Inflammatory macrophage treated with lipopolysaccharide for 4 hours (primary cell): ENCODE measurements around the gene UXS1.
"Not testable (repeated sequence)": the region's sequence is repeated elsewhere in the genome, so short reads cannot be mapped to it uniquely, and the experiment has no call there.

ENCODE experiments used
- DNase-seq: peaks from one replicate; pipeline ENCODE4 v3.0.0-alpha.2; 2020

UXS1 gene

DNA sequence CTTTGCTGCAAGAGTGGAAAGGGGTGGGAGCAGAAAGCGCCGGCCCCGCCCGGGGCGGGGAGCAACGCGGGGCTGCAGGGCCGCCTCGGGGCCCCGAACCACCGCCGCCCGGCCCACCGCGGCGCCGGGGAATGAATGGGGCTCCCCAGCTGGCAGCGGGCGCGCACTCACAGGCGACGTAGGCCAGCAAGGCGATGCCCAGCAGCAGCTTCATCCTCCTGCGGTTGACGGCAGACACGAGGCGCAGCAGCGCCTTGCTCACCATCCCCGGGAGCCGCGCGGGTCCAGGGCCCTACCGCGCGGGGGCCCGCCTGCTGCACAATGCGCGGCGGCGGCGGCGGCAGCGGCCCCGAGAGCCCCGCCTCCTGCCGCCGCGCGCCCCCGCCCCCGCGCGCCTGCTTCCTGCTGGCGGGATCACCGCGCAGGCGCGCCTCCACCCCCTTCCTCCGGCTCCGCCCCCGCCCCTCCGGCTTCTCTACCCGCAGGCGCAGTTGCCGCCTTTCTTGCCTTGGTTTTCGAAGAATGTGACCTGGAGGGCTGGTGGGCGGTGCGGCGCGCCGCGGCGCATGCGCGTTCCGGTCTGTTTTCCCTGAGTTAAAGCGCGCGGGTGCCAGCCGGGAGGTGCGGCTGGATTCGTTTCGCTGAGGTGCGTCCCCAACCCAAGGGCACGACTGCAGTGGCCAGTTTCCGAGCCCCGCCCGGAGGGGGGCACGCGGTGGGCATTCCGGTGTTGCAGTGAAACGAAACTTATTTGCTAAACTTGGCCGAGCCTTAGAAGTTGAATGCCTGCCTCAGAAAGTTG lies at the start of gene UXS1:
Gene UXS1 (minus strand): TSS at position 325 of the 802 bp plus-strand sequence. CDS start 60 bp downstream, at position 265.
- peak; percentile 99 for DNase-seq

DNA sequence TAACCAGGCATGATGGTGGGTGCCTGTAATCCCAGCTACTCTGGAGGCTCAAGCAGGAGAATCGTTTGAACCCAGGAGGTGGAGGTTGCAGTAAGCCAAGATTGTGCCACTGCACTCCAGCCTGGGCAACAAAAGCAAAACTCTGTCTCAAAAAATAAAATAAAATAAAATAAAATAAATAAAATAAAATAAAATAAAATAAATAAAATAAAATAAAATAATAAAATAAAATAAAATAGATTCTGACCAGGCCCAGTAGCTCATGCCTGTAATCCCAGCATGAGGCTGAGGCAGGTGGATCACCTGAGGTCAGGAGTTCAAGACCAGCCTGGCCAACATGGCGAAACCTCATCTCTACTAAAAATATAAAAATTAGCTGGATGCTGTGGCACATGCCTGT lies 45.4 kb upstream of the UXS1 start:
- not testable (repeated sequence) for DNase-seq

DNA sequence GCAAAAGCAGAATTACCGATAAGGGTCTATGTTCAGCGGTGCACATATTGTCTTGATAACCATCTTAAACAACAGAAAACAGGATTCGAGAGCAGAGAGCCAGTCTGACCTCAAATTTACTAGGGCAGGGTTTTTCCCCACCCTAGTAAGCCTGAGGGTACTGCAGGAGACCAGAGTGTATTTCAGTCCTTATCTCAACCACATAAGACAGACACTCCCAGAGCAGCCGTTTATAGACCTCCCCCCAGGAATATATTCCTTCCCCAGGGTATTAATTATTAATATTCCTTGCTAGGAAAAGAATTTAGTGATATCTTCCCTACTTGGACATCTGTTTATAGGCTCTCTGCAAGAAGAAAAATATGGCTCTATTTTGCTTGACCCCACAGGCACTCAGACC lies 41.3 kb upstream of the UXS1 start:
- not testable (repeated sequence) for DNase-seq

DNA sequence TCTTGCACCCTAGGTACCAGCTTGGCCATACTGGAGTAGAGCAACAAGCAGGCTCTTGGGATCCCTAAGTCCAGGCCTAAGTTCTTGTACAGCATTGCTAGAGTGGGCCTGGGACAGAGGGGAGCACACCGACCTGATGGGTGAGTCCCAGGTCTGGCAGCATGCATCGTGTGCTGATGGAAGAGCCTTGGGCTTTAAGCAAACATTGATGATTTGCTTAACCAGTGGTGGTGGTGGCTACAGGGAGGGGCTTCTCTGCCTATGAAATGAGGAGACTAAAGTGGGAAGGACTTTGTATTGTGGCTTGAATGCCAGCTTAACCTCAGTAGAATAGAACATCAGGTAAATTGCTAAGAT lies 39.2 kb upstream of the UXS1 start:
- no peak for DNase-seq

DNA sequence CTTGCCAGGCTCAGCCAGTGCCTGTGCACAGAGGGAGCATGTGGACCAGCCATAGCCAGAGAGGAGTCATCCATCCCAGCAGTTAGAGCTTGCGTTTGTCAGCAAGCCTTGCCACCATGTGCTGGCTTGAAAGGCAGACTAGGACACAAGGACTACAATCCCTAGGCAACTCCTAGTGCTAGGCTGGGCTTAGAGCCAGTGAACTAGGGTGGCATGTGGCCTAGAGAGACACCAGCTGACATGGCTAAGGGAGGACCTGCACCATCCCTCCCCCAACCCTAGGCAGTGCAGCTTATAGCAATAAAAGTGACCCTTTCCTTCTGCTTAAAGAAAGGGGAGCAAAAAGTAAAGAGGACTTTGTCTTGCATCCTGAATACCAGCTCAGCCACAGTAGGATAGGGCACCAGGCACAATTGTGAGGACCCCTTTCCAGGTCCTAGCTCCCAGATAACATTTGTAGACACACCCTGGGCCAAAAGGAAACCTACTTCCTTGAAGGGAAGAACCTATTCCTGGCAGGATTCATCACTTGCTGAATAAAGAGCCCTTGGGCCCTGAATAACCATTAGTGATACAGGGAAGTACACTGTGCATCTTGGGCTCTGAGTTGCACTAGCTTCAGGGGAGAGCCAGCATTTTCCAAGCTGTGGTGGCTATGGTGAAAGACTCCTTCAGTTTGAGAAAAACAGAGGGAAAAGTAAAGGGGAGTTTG lies 38.7 kb upstream of the UXS1 start:
- no peak for DNase-seq

DNA sequence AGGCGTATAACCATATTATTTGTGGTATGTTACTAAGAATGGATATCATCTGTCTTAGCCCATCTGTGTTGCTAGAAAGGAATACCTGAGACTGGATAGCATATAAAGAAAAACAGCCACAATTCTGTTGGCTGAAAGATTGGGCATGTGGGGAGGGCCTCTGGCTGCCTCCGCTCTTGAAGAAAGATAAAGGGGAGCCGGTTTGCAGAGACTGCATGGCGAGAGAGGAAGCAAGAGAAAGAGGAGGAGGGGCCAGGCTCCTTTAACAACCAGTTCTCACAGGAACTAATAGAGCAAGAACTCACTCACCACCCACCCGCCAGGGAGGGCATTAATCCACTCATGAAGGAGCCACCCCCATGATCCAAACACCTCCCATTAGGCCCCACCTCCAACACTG lies 29.2 kb upstream of the UXS1 start:
- no peak for DNase-seq

DNA sequence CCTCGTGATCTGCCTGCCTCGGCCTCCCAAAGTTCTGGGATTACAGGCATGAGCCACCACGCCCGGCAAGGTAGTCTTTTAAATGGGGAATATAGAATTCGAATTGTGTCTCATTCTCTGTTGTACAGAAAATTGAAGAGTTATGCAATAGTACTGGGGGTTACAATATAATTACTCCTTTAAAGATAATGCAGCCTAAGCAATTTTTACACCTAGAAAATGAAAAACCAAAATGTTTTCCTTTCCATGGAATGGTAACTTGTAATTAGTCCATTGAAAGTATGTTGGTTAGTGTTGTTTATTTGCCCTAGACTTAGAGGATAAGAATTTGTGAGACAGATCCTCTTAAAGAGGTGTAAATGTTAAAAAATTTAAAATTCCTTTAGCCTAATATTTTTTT lies 28.0 kb upstream of the UXS1 start:
- DNase-seq = not testable (repeated sequence)

DNA sequence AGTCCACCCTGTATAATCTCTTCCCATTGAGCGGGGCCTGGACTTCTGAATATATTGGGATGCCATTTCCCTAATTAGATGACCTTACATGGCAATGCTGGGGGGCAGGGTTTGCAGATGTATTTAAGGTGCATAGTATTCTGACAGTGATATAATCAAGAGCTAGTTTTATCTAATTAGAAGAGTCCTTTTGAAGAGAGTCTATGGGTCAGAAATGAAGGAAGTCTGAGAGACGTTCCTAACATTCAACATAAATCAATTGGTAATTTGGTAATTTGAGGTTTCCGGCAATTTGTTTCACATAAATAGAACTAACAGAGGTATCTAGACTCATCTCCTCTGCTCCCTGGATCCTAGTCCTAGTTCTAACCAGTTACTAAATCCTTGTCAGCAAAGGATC lies 25.7 kb upstream of the UXS1 start:
- DNase-seq = no peak

DNA sequence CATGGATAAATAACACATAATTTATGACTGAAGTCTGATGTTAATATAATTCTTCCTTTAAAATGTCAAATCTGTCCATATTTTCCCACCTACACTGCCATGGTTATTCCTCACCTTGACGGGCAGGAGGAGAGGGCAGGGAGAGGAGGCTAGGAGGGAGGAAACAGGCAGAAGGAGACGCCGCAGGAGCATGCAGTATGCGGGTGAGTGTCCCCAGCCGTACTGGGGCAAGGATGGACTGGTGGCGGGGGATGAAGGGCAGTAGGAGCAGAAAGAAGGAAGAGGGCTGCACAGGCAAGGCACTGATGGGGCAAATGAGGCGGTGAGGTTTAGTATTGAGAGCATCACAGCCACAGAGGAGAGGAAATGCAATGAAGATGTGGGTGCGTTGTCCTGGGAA lies 25.1 kb upstream of the UXS1 start:
- DNase-seq = not testable (repeated sequence)

DNA sequence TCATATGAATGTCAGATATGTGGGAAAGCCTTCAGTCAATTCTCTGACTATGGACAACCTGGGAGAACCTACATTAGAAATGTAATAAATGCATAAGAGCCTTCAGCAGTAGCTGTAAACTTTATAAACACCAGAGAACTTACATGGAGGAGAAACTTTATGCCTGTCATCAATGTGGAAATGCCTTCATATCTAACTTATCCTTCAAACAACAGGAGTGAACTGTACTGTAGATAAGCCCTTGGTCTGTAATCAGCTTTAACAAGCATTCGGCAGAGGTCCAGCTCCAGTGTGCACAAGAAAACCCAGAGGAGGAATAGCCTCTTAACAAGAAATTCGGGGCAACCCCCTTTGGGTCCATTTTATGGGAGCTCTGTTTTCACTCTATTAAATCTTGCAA lies 14.8 kb upstream of the UXS1 start:
- DNase-seq = no peak

DNA sequence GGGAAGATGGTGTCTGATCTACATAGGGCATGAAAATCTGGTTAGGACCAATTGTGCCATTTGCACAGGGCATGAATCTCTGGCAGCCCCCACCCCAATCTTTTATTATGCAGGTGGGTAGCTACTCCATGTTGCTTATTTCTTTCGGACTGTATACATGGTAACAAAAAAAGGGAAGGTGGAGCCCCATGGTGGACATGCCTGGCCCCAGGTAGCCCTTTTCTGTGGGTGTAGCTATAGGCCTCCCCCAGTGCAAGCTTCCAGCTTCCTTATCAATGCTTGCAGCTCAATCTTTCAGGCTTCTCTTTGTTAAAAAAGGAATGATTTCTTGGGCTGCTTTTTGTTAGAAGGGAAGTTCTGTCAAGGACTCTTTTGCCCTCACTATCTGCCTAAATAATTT lies 14.3 kb upstream of the UXS1 start:
- no peak for DNase-seq

DNA sequence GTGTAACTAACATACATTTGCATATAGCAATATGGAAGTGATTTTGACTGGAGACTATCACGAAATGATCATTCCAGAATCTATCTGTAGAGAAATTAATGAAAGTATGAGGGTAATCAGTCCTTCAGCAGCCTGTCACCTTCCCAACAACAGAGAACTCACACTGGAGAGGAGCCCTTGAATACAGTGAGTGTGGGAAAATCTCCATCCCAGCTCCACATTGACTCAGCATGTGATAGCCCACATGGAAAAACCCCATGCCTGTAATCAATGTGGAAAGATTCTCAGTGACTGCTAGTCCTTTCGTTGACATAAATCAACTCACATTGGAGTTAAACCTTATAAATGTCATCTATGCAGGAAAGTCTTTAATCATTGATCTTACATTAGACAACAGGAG lies 13.1 kb upstream of the UXS1 start:
- no peak for DNase-seq

DNA sequence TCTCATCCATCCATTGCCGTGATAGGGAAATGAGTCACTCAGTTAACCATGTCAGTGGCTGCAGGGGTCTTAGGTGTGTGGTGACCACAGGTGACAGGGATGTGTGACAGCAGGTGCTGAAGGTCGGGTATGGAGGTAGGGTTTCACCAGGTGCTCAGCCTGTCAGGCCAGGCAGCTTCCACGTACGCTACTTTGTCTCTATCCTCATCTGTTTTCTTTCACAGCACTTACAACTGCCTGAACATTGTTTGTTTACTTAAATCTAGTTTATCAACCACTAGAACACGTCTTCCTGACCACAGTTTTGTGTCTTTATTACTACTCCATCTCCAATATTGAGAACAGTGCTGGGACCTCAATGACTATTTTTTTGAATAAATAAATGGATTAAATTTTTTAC lies 11.4 kb upstream of the UXS1 start:
- DNase-seq = no peak

DNA sequence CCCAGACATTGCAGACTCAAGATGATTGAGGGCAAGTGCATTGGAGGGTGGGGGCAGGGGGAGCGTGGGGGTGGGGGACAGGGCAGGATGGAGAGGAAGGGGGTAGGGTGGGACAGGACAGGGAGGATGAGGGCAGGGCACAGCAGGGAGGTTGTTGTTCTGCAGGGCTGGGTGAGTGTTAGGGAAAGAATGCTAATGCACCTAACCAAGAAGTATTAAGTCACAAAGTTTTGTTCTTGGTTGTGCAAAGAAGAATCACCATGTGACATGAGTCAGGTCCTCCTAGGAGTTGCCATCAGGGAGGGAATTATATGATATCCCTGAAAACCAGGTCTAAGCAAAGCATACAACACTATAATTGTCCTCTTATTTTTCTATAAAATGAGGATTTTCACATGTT lies 10.4 kb upstream of the UXS1 start:
- not testable (repeated sequence) for DNase-seq

DNA sequence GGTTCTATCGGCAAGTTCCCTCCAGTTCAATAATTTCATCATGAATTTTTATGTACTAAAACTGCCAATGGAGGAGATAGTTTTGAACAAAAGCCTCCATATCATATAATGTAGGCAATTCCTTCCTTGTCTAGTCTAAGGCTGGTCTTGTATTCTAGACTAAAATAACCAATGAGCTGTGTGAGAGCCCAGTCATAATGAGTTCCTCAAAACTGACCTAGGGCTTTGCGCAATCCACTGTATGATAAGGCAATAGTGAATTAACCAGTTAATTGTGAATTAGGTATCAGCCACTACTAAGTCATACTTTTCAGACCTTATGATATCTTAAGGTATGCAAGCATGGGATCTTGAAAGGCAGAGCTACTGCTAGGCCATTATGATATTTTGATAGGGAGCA lies 7.6 kb upstream of the UXS1 start:
- DNase-seq = peak; percentile 65

DNA sequence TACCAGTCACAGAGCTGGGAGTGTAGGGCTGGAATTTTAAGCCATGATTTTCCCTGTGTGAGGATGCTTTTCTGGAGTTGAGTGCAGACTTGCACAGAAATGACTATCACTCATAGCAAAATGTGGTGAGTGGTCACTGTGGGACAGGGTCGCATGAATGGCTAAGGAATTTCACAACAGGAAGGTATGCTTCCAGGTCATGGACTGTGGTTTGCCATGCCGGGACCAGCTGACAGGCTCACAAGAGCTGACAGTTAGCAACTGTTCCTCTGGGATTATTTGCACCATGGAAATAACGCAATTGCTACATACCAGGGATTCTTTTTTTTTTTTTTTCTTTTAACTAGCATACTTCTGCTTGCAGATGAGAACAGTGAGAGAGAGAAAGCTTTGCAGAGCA lies 3.8 kb upstream of the UXS1 start:
- DNase-seq = peak; percentile 66

DNA sequence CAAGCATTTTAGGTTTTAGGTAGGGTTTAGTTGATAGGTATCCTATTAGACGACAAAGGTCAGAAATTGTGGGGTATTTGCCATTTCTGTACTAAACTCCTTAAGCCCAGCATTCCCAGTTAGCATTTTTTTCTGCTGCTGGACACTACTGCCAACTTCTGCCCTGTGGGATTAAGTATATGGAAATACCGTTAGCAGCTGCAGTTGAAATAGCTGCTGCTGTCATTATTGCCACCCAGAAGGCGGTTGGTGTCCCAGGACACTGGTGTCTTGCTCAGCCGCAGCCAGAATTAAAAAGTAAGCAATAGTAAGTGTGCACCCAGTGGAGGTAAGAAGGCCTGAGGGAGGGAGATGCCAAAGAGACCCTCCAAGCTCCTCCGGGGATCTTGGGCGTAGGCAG lies 1.9 kb upstream of the UXS1 start:
- no peak for DNase-seq

DNA sequence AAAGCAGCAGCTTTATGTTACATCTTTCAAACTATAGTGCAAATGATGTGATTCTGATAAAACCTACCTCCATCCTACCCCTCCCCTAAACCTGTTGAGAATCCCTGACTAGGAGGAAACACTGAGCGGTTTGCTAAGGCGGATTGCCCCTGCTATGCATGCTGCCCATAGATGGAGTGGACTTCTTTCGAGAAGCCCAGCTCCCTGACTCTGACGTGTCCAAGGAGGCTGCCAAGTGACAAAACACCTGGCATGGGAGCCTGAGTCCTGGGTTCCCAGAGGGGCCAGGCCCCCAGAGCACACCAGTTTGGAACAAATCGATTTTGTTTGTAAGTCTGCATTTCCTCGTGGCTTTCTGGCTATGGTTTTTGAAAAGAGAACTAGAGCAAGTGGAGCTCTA lies 1.4 kb upstream of the UXS1 start:
- DNase-seq = no peak

DNA sequence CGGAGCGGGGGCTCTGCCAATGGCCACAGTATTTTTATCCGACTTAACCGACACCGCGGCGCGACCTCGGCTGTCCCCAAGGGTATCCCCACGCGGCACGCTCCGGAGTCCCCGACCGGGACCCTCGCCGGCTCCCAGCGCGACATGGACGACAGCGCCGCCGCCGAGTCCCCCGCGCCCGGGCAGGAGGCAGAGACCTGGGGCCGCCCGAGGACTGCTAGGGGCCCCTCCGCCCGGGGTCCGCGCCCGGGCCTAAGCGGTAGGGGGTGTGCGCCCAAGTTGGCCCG lies 468 bp downstream of the UXS1 start:
- DNase-seq = no peak

DNA sequence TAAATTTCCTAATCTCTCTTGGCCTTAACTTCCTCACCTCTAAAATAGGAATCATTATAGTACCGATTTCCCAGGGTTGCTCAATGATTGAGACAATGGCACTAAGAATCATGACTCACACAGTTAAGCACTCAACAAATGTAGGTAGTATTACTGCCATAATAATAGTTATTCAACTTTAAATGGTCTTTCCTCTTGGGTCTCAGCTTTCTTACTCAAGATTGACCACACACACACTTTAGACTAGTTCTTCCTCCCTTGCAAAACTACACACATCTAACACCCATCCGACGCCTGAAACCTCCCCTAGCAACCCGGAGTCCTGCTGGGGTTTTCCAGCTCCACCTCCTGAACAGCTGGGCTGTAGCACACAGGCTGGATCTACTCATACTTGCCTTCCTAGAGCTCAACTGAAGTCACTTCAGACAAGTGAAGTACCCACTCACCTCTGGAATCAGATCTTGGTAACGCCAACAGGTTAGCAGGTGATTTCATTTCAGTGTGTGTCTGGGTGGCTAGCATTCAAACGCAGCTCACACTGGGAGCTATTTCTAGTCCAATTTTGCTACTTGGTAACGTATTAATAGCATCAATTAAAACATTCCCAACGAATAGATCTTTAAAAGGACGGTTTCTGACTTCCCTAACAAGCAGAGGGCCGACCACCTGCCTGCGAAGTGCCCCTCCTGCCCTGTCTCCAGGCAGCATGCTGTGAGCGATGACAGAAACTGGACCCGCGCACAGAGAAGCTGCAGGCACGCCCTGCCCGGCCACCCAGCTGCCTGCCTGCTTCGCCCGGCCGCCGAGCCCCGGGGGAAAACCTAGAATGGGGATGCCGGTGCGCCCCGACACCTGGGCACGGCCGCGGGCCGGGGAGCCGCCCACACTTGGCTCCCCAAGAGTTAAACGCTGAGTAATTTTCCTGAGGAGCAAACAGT lies 1.1 kb downstream of the UXS1 start:
- peak; percentile 98 for DNase-seq

DNA sequence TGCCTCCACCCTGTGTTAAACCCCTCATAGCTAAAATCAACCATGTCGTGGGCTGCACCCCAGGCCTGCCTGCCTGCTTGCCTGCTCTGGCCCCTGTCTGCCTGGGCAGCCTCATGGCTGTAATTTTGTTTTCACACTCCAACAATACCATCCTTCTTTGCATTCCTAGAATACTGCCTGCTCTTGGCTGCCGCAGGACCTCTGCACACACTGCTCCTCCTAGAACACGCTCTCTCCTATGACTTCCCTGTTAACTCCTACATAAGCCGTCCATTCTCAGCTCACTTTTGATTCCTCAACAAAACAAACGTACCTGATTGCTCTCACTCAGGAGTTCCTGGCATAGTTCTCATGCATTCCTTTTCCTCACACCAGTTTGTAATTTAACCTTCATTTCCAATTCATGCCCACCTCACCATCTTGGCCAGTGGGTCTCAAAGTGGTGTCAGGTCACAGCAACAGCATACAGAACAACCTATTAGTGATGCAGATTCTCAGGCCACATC lies 2.5 kb downstream of the UXS1 start:
- DNase-seq = no peak

DNA sequence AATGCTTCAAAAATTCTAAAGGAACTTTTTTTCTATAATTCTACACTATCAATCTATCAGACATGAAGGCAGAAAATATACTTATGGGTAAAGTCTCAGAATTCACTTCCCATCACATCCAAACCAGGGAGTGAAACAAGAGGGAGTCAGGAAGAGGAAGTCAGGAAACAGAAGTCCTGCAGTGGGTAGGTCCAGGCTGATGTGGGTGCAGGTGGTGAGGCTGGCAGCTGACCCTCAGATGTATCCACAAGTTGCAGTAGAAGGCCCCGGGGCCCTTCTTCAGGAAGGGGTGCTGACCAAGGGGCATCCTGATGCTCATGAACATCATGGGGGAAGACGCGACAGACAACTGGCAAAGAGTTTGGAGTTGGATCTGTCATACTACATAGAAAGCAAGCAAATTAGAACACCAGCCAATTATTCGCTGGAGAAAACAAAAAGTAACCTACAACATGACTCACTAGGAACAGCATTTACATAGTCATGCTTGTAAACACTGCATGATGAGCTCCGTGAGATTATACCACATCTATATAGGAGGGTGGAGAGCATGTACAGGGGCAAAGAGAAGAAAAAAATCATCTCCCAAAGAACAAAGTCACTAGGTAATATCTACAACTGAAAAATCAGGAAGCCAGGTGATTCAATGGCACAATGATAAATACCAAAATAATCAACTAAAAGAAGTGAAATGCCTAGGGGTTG lies 4.2 kb downstream of the UXS1 start:
- peak; percentile 55 for DNase-seq

DNA sequence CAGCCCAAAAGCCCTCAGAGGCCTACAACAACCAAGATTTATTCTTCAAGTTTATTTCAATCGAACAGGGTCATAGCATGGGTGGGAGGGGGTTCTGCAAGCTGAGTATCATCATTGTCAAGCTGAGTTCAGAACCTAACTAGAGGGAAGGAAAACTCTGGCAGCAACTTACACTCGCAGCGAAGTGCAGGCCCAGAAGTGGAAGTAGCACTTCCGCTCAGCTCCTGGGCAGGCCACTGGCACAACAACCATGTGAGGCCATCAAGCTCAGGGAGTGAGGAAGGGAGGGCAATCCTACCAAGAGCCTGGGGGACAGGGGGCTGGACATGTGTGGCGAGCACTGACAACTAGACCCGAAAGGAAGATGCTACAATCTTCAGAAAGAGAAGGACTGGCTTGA lies 4.8 kb downstream of the UXS1 start:
- peak; percentile 78 for DNase-seq
